GM12872 (cell line): Measurements from ENCODE around the gene CBARP.

Source experiments
- TF ChIP-seq, protein P1 (sequence below): IDR thresholded peaks from 3 replicates; pipeline ENCODE4 v1.5.1; 2011; ENCODE audit warnings: low read depth, mild to moderate bottlenecking, low read length, moderate library complexity; ENCODE audit not compliant: insufficient read depth

Gene CBARP

GRCh38 chr19:1229924-1230782 lies 7.7 kb downstream of the CBARP start:
- TF ChIP-seq, protein P1, sequence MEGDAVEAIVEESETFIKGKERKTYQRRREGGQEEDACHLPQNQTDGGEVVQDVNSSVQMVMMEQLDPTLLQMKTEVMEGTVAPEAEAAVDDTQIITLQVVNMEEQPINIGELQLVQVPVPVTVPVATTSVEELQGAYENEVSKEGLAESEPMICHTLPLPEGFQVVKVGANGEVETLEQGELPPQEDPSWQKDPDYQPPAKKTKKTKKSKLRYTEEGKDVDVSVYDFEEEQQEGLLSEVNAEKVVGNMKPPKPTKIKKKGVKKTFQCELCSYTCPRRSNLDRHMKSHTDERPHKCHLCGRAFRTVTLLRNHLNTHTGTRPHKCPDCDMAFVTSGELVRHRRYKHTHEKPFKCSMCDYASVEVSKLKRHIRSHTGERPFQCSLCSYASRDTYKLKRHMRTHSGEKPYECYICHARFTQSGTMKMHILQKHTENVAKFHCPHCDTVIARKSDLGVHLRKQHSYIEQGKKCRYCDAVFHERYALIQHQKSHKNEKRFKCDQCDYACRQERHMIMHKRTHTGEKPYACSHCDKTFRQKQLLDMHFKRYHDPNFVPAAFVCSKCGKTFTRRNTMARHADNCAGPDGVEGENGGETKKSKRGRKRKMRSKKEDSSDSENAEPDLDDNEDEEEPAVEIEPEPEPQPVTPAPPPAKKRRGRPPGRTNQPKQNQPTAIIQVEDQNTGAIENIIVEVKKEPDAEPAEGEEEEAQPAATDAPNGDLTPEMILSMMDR = no peak

DNA sequence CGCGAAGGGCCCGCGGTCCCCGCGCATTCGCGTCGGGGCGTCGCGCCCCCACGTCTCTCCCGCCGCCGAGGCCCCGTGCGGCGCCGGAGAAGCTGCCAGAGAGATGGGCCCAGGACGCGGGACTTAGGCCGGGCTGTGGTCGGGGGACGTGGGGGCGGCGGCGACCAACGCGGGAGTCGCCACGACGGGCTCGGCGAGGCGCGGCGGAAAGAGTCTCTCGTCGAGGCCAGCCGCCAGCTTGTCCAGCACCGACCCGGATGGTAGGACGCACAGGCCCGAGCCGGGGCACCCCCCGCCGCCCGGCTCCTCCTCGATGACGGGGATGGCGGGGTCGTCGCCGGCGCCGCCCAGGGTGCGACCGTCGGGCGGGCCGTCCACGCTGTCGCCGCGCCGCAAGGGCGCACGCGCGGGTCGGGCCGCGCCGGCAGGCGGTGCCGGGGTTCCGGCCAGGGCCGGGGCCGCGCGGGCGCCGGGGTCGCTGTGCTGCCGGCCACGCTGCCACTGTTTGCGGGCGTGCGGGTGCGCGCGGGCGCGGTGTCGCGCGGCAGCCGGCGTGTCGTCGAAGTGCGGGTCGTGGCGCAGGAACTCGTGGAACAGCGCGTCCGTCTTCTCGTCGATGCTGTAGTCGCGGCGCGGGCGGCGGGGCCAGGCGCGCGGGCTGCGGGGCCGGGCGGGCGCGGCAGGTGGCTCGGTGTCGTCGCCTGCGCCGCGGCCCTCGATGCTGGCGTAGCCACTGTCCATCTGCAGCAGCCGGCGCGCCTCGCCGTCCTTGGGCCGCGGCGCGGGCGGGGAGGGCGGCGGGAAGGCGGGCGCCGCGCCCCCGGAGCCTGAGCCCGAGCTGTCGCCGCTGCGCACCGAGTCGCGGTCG lies 8.5 kb downstream of the CBARP start:
- TF ChIP-seq, protein P1 = no peak

DNA sequence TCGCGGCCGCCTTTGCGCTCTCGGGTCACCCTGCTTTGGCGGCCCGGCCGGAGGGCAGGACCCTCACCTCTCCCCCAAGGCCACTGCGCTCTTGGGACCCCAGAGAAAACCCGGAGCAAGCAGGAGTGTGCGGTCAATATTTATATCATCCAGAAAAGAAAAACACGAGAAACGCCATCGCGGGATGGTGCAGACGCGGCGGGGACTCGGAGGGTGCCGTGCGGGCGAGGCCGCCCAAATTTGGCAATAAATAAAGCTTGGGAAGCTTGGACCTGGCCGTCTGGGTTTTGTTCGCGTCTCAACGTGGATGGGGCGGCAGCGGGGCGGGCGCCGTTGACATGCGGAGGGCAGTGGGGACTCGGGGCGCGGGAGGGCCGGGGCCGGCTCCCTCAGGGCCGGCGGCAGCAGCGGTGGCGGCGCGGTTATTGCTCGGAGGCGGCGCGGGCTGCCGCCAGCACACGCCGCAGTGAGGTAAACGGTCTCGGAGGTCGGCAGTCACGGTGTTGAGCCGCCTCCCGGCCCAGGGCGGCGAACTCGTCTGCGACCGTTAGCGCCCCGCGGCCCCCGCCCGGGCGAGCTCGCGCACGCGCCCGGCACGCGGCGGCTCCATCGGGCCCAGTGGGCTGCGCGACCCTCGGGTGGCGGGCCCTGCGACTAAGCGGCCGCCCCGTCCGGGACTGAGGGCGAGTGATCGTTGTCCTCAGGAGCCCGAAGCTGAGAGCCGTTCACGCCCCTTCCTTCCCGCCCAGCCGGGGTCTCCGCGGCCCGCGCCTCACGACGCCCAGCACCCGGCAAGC lies 9.4 kb downstream of the CBARP start:
- TF ChIP-seq, protein P1 = no peak

GRCh38 chr19:1227304-1228054 lies 10.3 kb downstream of the CBARP start:
- TF ChIP-seq, protein P1 = no peak

- TF ChIP-seq, protein P1 = no peak
These were observed 11.1 kb downstream of the CBARP start for GRCh38 chr19:1226522-1227303.

DNA sequence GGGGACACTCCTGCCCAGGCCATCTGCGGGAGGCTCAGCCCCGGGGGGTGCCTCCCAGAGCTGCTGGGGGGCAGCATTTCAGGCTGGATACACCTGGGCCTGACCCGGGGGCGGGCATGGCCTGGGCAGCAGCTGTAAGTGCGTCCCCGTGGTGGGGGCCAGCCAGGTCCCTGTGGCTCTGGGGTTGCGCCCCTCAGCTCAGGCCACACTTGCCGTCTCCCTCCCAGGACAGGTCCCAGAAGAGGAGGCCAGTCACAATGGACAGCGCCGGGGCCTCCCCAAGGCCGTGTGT lies 11.6 kb downstream of the CBARP start:
- TF ChIP-seq, protein P1 = no peak
